ENCODE measurements around the gene MAZ.
A peak's percentile ranks its signal among the peaks of the same experiment; 100 is the strongest.

MAZ gene

GRCh38 chr16:29802416-29802935, 3.9 kb upstream of the MAZ start:
- no peak for TF ChIP-seq CTCF (IDR thresholded peaks at IDR 0.05; ENCODE audit: control insufficient read depth, extremely low read depth, insufficient read depth)
- DNase-seq (ENCODE audit: low read depth): no peak

GRCh38 chr16:29804020-29804419, 2.3 kb upstream of the MAZ start:
- no peak for DNase-seq (ENCODE audit: low read depth)
- peak overlapping the region; percentile 87 for H3K4me3 ChIP-seq (ENCODE audit: low read depth, low read length)
- no peak for TF ChIP-seq CTCF (IDR thresholded peaks at IDR 0.05; ENCODE audit: control insufficient read depth, extremely low read depth, insufficient read depth)

More at GRCh38 chr16:29802416-29802935, 3.9 kb upstream of the MAZ start:
- H3K4me3 ChIP-seq (ENCODE audit: low read depth, low read length): no peak overlapping the region

GRCh38 chr16:29804455-29805231, 1.7 kb upstream of the MAZ start:
- H3K4me3 ChIP-seq (ENCODE audit: low read depth, low read length): peak overlapping the region; percentile 87
- DNase-seq (ENCODE audit: low read depth): peak; percentile 59
- TF ChIP-seq CTCF (IDR thresholded peaks at IDR 0.05; ENCODE audit: control insufficient read depth, extremely low read depth, insufficient read depth): no peak

- peak overlapping the region; percentile 87 for H3K4me3 ChIP-seq (ENCODE audit: low read depth, low read length)
- DNase-seq (ENCODE audit: low read depth): peak; percentile 91
- 0 out of 2 replicates have a peak, but pooled peaks have one; percentile 2 for TF ChIP-seq CTCF (IDR thresholded peaks at IDR 0.05; ENCODE audit: control insufficient read depth, extremely low read depth, insufficient read depth)
Measured at GRCh38 chr16:29805232-29806098, 864 bp upstream of the MAZ start.

GRCh38 chr16:29806641-29807425, 504 bp downstream of the MAZ start:
- no peak for DNase-seq (ENCODE audit: low read depth)
- TF ChIP-seq CTCF (IDR thresholded peaks at IDR 0.05; ENCODE audit: control insufficient read depth, extremely low read depth, insufficient read depth): no peak

More at GRCh38 chr16:29806641-29807425, 504 bp downstream of the MAZ start:
- H3K4me3 ChIP-seq (ENCODE audit: low read depth, low read length): peak overlapping the region; percentile 91
